ENCODE results near the gene ST7. TPM values are rescaled to one million over a fixed set of nuclear protein-coding genes. Genes with fewer than 3 reads are reported as not detected.

Gene ST7
- total RNA-seq, 1 experiment from 2014 or later: 12.4 TPM

DNA sequence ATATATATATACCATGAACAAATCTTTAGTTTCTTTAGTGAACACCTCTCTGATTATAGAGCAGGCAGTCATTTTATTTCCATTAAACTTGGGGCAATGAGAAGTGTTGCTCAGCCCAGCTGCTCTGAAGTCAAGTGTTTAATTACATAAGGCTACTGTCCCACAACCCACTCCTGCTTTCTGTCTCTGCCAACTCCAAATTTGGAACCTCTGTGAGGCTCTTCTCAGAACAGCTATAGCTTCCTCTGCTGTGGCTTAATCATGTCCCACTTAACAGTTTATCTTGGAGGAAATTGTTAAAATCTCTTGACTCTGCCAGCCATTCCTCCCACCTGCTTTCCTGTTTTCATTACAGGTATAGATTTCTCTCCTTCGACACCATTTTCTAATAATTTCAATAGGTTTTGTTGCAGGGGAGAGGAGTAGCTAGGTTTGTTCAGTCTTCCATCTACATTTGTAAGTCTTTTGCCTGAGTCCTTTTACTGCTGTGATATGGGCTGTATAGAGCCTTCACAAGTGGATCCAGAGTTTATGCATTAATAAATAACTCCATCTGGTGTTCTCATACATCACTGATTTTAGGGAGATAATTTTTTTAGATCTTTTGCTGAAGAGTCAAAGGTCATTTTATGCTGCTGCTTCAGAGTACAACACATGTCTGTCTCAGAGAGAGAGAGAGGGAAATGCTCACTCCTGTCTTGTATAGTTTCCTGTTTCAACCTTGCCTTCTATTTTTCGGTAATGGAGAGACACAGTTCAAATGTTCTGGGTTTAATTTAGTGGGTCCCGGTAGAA is 199.1 kb downstream of the ST7 start:
- Mint-ChIP-seq H3K27me3 (ENCODE audit: low read depth) (no peaks in the 10 kb centered on the region), H3K4me3 (no peak overlapping the region), H3K36me3 (no peaks in the 10 kb centered on the region), H3K27ac (no peak overlapping the region), H3K9me3 (no peaks in the 10 kb centered on the region), H3K4me1 (peaks cover 24% of the 10 kb centered on the region)
- ChIA-PET CTCF (interaction anchor here (0.6 kb wide), 1 partner anchor 170 kb away, joined by 3 read pairs; no protein-coding TSS in a partner anchor), POLR2A (no interaction called here)
- no peak for ATAC-seq
- TF ChIP-seq MXD4 (CRISPR knock-in tag; IDR thresholded peaks at IDR 0.05; ENCODE audit: borderline replicate concordance) (no peak), TEAD1 (CRISPR knock-in tag; IDR thresholded peaks at IDR 0.05) (no peak), JUN (CRISPR knock-in tag; IDR thresholded peaks at IDR 0.05) (no peak), FOXP1 (CRISPR knock-in tag; IDR thresholded peaks at IDR 0.05; ENCODE audit: borderline replicate concordance) (no peak), ELF4 (CRISPR knock-in tag; IDR thresholded peaks at IDR 0.05; ENCODE audit: low read depth) (no peak)
- TF ChIP-seq, protein P1, sequence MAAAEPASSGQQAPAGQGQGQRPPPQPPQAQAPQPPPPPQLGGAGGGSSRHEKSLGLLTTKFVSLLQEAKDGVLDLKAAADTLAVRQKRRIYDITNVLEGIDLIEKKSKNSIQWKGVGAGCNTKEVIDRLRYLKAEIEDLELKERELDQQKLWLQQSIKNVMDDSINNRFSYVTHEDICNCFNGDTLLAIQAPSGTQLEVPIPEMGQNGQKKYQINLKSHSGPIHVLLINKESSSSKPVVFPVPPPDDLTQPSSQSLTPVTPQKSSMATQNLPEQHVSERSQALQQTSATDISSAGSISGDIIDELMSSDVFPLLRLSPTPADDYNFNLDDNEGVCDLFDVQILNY (CRISPR knock-in tag; IDR thresholded peaks at IDR 0.05): no peak
- DNase-seq (ENCODE audit: low spot score): no peak

- Mint-ChIP-seq H3K9me3 (no peaks in the 10 kb centered on the region), H3K27me3 (ENCODE audit: low read depth) (no peaks in the 10 kb centered on the region), H3K4me3 (no peak overlapping the region), H3K36me3 (no peaks in the 10 kb centered on the region), H3K4me1 (peaks cover 24% of the 10 kb centered on the region), H3K27ac (no peak overlapping the region)
- ChIA-PET POLR2A (no interaction called here), CTCF (interaction anchor here (0.6 kb wide), 1 partner anchor 169 kb away, joined by 3 read pairs; no protein-coding TSS in a partner anchor)
- ATAC-seq (no peak), DNase-seq (ENCODE audit: low spot score) (no peak)
- no peak for TF ChIP-seq JAZF1 (CRISPR knock-in tag; IDR thresholded peaks at IDR 0.05)
- no peak for TF ChIP-seq ZNF396 (CRISPR knock-in tag; IDR thresholded peaks at IDR 0.05; ENCODE audit: borderline replicate concordance)
- TF ChIP-seq, protein P2, sequence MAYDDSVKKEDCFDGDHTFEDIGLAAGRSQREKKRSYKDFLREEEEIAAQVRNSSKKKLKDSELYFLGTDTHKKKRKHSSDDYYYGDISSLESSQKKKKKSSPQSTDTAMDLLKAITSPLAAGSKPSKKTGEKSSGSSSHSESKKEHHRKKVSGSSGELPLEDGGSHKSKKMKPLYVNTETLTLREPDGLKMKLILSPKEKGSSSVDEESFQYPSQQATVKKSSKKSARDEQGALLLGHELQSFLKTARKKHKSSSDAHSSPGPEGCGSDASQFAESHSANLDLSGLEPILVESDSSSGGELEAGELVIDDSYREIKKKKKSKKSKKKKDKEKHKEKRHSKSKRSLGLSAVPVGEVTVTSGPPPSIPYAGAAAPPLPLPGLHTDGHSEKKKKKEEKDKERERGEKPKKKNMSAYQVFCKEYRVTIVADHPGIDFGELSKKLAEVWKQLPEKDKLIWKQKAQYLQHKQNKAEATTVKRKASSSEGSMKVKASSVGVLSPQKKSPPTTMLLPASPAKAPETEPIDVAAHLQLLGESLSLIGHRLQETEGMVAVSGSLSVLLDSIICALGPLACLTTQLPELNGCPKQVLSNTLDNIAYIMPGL (CRISPR knock-in tag; IDR thresholded peaks at IDR 0.05): no peak
- no peak for TF ChIP-seq ESRRA (CRISPR knock-in tag; IDR thresholded peaks at IDR 0.05; ENCODE audit: borderline replicate concordance)
- TF ChIP-seq, protein P3, sequence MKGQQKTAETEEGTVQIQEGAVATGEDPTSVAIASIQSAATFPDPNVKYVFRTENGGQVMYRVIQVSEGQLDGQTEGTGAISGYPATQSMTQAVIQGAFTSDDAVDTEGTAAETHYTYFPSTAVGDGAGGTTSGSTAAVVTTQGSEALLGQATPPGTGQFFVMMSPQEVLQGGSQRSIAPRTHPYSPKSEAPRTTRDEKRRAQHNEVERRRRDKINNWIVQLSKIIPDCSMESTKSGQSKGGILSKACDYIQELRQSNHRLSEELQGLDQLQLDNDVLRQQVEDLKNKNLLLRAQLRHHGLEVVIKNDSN (CRISPR knock-in tag; IDR thresholded peaks at IDR 0.05): no peak
- TF ChIP-seq, protein P4, sequence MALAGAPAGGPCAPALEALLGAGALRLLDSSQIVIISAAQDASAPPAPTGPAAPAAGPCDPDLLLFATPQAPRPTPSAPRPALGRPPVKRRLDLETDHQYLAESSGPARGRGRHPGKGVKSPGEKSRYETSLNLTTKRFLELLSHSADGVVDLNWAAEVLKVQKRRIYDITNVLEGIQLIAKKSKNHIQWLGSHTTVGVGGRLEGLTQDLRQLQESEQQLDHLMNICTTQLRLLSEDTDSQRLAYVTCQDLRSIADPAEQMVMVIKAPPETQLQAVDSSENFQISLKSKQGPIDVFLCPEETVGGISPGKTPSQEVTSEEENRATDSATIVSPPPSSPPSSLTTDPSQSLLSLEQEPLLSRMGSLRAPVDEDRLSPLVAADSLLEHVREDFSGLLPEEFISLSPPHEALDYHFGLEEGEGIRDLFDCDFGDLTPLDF (CRISPR knock-in tag; IDR thresholded peaks at IDR 0.05): no peak
- no peak for TF ChIP-seq SP1 (CRISPR knock-in tag; conservative IDR thresholded peaks at IDR 0.05)
- TF ChIP-seq ATF1 (CRISPR knock-in tag; IDR thresholded peaks at IDR 0.05): no peak
- no peak for TF ChIP-seq ZNF263 (CRISPR knock-in tag; IDR thresholded peaks at IDR 0.05; ENCODE audit: low read depth)
These were observed 199.8 kb downstream of the ST7 start for GRCh38 chr7:117153016-117153545.

GRCh38 chr7:117154721-117155120 is 201.4 kb downstream of the ST7 start:
- Mint-ChIP-seq H3K4me1 (peaks cover 10% of the 10 kb centered on the region), H3K4me3 (no peak overlapping the region), H3K27ac (no peak overlapping the region), H3K36me3 (no peaks in the 10 kb centered on the region), H3K9me3 (no peaks in the 10 kb centered on the region), H3K27me3 (ENCODE audit: low read depth) (no peaks in the 10 kb centered on the region)
- ATAC-seq (no peak; the same call in 1 of the 2 replicates), DNase-seq (ENCODE audit: low spot score) (no peak)
- CTCF ChIA-PET: no interaction called here
- POLR2A ChIA-PET: no interaction called here
- no peak for TF ChIP-seq ZNF671 (CRISPR knock-in tag; IDR thresholded peaks at IDR 0.05)
- TF ChIP-seq ZNF138 (CRISPR knock-in tag; conservative IDR thresholded peaks at IDR 0.05): no peak
- no peak for TF ChIP-seq ZNF281 (CRISPR knock-in tag; IDR thresholded peaks at IDR 0.05)
- TF ChIP-seq, protein P3 (CRISPR knock-in tag; IDR thresholded peaks at IDR 0.05): no peak
- no peak for TF ChIP-seq PREB (CRISPR knock-in tag; IDR thresholded peaks at IDR 0.05; ENCODE audit: borderline replicate concordance)
- no peak for TF ChIP-seq GABPB1 (CRISPR knock-in tag; IDR thresholded peaks at IDR 0.05)
- no peak for TF ChIP-seq ZNF416 (CRISPR knock-in tag; IDR thresholded peaks at IDR 0.05)

Data from WTC11 (cell line).